Measurements from ENCODE around the gene BUD13. TPM values are rescaled to one million over a fixed set of nuclear protein-coding genes. Genes with fewer than 3 reads are reported as not detected.

Gene BUD13
- total and polyA plus RNA-seq, 2 of the 13 experiments (the other 11 are each of a cell fraction or from before 2014, with no cell fraction given): 13.3 to 25.9 TPM

DNA sequence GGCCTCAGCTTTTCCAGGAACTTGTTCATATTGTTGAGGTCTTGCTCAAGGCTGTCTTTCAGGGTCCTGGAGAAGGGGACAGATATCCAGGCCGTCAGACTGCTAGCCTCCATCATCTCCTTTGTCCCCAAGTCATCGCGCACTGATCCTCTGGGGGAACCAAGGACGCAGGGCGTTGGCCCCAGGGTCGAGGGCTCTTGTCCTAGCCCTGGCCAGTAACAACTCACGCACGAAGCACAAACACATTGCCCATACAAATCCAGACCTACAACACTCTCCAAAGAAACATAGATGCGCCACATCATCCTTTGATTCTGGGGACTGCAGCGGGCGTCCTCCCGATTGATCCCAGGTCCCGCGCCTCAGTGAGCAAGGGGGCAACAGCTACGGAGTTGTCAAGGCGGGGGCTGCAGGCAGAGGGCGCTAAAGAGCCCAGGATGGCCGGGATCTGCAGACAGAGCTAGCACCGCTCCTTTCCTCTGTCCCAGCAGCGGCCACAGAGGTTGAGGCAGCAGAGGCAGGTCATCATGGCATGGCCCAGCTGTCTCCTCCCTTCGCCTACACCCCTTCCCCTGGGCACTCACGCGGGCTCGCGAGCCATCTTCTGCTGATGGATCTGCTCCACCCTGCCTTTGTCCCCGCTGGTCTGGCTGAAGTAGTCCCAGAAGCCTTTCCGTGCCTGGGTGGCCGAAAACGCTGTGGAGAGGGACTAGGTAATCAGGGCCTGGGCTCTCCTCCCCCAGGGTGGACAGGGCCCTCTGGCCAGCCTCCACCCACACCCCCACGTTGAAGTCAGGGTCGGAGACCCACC lies 18.4 kb upstream of the BUD13 start (continued):
- TF ChIP-seq RORA (CRISPR knock-in tag; IDR thresholded peaks at IDR 0.05) (no peak), DMAP1 (CRISPR knock-in tag; IDR thresholded peaks at IDR 0.05) (peak; percentile 61), ATM (IDR thresholded peaks at IDR 0.05; ENCODE audit: borderline replicate concordance) (no peak), TBL1XR1 (IDR thresholded peaks at IDR 0.05; ENCODE audit: borderline replicate concordance, low read length, partially characterized antibody) (no peak), MYNN (CRISPR knock-in tag; IDR thresholded peaks at IDR 0.05; ENCODE audit: low read depth) (no peak), ZFYVE20 (CRISPR knock-in tag; IDR thresholded peaks at IDR 0.05; ENCODE audit: borderline replicate concordance, low read depth) (no peak), SP140L (CRISPR knock-in tag; IDR thresholded peaks at IDR 0.05; ENCODE audit: borderline replicate concordance) (no peak), MAFF (IDR thresholded peaks at IDR 0.05; ENCODE audit: low read depth, low read length) (no peak; the same call in 1 of the 2 replicates), NKX3-1 (CRISPR knock-in tag; IDR thresholded peaks at IDR 0.05) (no peak), FOXP1 (IDR thresholded peaks at IDR 0.05) (no peak), FOXP1 (CRISPR knock-in tag; IDR thresholded peaks at IDR 0.05) (no peak), EED (CRISPR knock-in tag; IDR thresholded peaks at IDR 0.05) (no peak), ZNF207 (IDR thresholded peaks at IDR 0.05; ENCODE audit: borderline replicate concordance) (no peak), NCOA5 (CRISPR knock-in tag; IDR thresholded peaks at IDR 0.05) (no peak), TAF1 (CRISPR knock-in tag; IDR thresholded peaks at IDR 0.05) (peak; percentile 62; the same call in 1 of the 2 replicates), IKZF1 (IDR thresholded peaks at IDR 0.05) (no peak), NFYB (CRISPR knock-in tag; IDR thresholded peaks at IDR 0.05) (no peak), NFIB (CRISPR knock-in tag; IDR thresholded peaks at IDR 0.05; ENCODE audit: borderline replicate concordance) (no peak)
- TF ChIP-seq, protein P1, sequence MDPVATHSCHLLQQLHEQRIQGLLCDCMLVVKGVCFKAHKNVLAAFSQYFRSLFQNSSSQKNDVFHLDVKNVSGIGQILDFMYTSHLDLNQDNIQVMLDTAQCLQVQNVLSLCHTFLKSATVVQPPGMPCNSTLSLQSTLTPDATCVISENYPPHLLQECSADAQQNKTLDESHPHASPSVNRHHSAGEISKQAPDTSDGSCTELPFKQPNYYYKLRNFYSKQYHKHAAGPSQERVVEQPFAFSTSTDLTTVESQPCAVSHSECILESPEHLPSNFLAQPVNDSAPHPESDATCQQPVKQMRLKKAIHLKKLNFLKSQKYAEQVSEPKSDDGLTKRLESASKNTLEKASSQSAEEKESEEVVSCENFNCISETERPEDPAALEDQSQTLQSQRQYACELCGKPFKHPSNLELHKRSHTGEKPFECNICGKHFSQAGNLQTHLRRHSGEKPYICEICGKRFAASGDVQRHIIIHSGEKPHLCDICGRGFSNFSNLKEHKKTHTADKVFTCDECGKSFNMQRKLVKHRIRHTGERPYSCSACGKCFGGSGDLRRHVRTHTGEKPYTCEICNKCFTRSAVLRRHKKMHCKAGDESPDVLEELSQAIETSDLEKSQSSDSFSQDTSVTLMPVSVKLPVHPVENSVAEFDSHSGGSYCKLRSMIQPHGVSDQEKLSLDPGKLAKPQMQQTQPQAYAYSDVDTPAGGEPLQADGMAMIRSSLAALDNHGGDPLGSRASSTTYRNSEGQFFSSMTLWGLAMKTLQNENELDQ (CRISPR knock-in tag; IDR thresholded peaks at IDR 0.05; ENCODE audit: borderline replicate concordance): 0 out of 2 replicates have a peak, but pooled peaks have one; percentile 3
- TF ChIP-seq, protein P2, sequence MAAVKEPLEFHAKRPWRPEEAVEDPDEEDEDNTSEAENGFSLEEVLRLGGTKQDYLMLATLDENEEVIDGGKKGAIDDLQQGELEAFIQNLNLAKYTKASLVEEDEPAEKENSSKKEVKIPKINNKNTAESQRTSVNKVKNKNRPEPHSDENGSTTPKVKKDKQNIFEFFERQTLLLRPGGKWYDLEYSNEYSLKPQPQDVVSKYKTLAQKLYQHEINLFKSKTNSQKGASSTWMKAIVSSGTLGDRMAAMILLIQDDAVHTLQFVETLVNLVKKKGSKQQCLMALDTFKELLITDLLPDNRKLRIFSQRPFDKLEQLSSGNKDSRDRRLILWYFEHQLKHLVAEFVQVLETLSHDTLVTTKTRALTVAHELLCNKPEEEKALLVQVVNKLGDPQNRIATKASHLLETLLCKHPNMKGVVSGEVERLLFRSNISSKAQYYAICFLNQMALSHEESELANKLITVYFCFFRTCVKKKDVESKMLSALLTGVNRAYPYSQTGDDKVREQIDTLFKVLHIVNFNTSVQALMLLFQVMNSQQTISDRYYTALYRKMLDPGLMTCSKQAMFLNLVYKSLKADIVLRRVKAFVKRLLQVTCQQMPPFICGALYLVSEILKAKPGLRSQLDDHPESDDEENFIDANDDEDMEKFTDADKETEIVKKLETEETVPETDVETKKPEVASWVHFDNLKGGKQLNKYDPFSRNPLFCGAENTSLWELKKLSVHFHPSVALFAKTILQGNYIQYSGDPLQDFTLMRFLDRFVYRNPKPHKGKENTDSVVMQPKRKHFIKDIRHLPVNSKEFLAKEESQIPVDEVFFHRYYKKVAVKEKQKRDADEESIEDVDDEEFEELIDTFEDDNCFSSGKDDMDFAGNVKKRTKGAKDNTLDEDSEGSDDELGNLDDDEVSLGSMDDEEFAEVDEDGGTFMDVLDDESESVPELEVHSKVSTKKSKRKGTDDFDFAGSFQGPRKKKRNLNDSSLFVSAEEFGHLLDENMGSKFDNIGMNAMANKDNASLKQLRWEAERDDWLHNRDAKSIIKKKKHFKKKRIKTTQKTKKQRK (IDR thresholded peaks at IDR 0.05; ENCODE audit: low read length): no peak
- TF ChIP-seq, protein P3, sequence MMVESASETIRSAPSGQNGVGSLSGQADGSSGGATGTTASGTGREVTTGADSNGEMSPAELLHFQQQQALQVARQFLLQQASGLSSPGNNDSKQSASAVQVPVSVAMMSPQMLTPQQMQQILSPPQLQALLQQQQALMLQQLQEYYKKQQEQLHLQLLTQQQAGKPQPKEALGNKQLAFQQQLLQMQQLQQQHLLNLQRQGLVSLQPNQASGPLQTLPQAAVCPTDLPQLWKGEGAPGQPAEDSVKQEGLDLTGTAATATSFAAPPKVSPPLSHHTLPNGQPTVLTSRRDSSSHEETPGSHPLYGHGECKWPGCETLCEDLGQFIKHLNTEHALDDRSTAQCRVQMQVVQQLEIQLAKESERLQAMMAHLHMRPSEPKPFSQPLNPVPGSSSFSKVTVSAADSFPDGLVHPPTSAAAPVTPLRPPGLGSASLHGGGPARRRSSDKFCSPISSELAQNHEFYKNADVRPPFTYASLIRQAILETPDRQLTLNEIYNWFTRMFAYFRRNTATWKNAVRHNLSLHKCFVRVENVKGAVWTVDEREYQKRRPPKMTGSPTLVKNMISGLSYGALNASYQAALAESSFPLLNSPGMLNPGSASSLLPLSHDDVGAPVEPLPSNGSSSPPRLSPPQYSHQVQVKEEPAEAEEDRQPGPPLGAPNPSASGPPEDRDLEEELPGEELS (CRISPR knock-in tag; IDR thresholded peaks at IDR 0.05): peak; percentile 44; the same call in 1 of the 2 replicates
- TF ChIP-seq, protein P4, sequence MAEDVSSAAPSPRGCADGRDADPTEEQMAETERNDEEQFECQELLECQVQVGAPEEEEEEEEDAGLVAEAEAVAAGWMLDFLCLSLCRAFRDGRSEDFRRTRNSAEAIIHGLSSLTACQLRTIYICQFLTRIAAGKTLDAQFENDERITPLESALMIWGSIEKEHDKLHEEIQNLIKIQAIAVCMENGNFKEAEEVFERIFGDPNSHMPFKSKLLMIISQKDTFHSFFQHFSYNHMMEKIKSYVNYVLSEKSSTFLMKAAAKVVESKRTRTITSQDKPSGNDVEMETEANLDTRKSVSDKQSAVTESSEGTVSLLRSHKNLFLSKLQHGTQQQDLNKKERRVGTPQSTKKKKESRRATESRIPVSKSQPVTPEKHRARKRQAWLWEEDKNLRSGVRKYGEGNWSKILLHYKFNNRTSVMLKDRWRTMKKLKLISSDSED (CRISPR knock-in tag; IDR thresholded peaks at IDR 0.05): no peak

Measured in HepG2 (cell line).